KMS-11 (cell line): Measurements from ENCODE around the gene CENPK.

ENCODE experiments used
- H2AFZ ChIP-seq: fragments of 200-600 bp; sonication (generic); 2 replicates; pipeline ENCODE4 v1.6.1; 2016; ENCODE audit warnings: antibody characterized with exemption, mixed run types, low read depth
- H3K27ac ChIP-seq: fragments of 200-600 bp; sonication (generic); 2 replicates; pipeline ENCODE4 v1.6.1; 2016; ENCODE audit warnings: mild to moderate bottlenecking, mixed run types
- H3K27me3 ChIP-seq: fragments of 200-600 bp; sonication (generic); 2 replicates; pipeline ENCODE4 v1.6.1; 2017; ENCODE audit warnings: mild to moderate bottlenecking, low read depth, mixed run types, moderate library complexity; ENCODE audit not compliant: insufficient read depth
- H3K36me3 ChIP-seq: fragments of 200-600 bp; sonication (generic); 2 replicates; pipeline ENCODE4 v1.6.1; 2017; ENCODE audit warnings: mild to moderate bottlenecking, mixed run types; ENCODE audit not compliant: insufficient read depth
- H3K4me1 ChIP-seq: fragments of 200-600 bp; sonication (generic); 2 replicates; pipeline ENCODE4 v1.6.1; 2016; ENCODE audit warnings: mild to moderate bottlenecking, low read depth, mixed run types; ENCODE audit not compliant: poor library complexity, severe bottlenecking
- H3K4me2 ChIP-seq: fragments of 200-600 bp; sonication (generic); 2 replicates; pipeline ENCODE4 v1.7.0; 2016; ENCODE audit warnings: mild to moderate bottlenecking, mixed run types
- H3K4me3 ChIP-seq: fragments of 200-600 bp; sonication (generic); IDR thresholded peaks from 2 replicates; pipeline ENCODE4 v1.6.1; 2017; ENCODE audit warnings: low read depth, low read length, mixed read lengths; ENCODE audit not compliant: insufficient read depth
- H3K79me2 ChIP-seq: fragments of 200-600 bp; sonication (generic); 2 replicates; pipeline ENCODE4 v1.6.1; 2016; ENCODE audit warnings: low read depth, mixed run types; ENCODE audit not compliant: insufficient read depth
- H3K9ac ChIP-seq: fragments of 200-600 bp; sonication (generic); 2 replicates; pipeline ENCODE4 v1.6.1; 2016; ENCODE audit warnings: mild to moderate bottlenecking, mixed run types
- H4K20me1 ChIP-seq: fragments of 200-600 bp; sonication (generic); 2 replicates; pipeline ENCODE4 v1.6.1; 2016; ENCODE audit warnings: mild to moderate bottlenecking, mixed run types; ENCODE audit not compliant: insufficient read depth
- CTCF ChIP-seq: fragments of 200-600 bp; sonication (generic); conservative IDR thresholded peaks from 2 replicates; pipeline ENCODE4 v1.6.1; 2017; ENCODE audit warnings: low read depth, mild to moderate bottlenecking, antibody characterized with exemption, low read length, moderate library complexity, mixed read lengths

Gene CENPK

GRCh38 chr5:65563777-65564176 lies 809 bp upstream of the CENPK start:
- Histone ChIP-seq H3K4me1 (peaks cover 31% of the 10 kb centered on the region), H2AFZ (peak overlapping the region; percentile 81), H3K4me2 (peak overlapping the region; percentile 75), H3K27ac (peak overlapping the region; percentile 88), H4K20me1 (no peaks in the 10 kb centered on the region), H3K79me2 (peaks cover 58% of the 10 kb centered on the region), H3K36me3 (no peaks in the 10 kb centered on the region), H3K9ac (peak overlapping the region; percentile 82), H3K4me3 (no peak overlapping the region), H3K27me3 (no peaks in the 10 kb centered on the region)
- TF ChIP-seq CTCF, result no peak

GRCh38 chr5:65556718-65557117 lies 6.2 kb downstream of the CENPK start:
- no peaks in the 10 kb centered on the region for H3K27me3 ChIP-seq
- TF ChIP-seq CTCF, result no peak
- H3K36me3 ChIP-seq, result no peaks in the 10 kb centered on the region
- H3K4me3 ChIP-seq, result no peak overlapping the region
- H3K4me2 ChIP-seq, result no peak overlapping the region
- H3K9ac ChIP-seq, result no peak overlapping the region
- H4K20me1 ChIP-seq, result no peaks in the 10 kb centered on the region
- no peak overlapping the region for H3K27ac ChIP-seq
- H3K79me2 ChIP-seq, result peaks cover 17% of the 10 kb centered on the region; the same call in 1 of the 2 replicates
- H2AFZ ChIP-seq, result no peak overlapping the region
- H3K4me1 ChIP-seq, result peaks cover 33% of the 10 kb centered on the region

- Histone ChIP-seq H2AFZ (no peak overlapping the region), H3K9ac (no peak overlapping the region), H3K79me2 (peaks cover 11% of the 10 kb centered on the region; the same call in 1 of the 2 replicates), H3K36me3 (peaks cover 3% of the 10 kb centered on the region; the same call in 1 of the 2 replicates), H3K27me3 (no peaks in the 10 kb centered on the region), H3K27ac (no peak overlapping the region), H3K4me2 (no peak overlapping the region), H4K20me1 (no peaks in the 10 kb centered on the region), H3K4me3 (no peak overlapping the region), H3K4me1 (peaks cover 28% of the 10 kb centered on the region)
- no peak for TF ChIP-seq CTCF
Measured at GRCh38 chr5:65556181-65556580, 6.8 kb downstream of the CENPK start.

- H3K27me3 ChIP-seq, result no peaks in the 10 kb centered on the region
- peaks cover 3% of the 10 kb centered on the region; the same call in 1 of the 2 replicates for H3K79me2 ChIP-seq
- no peak overlapping the region for H3K4me3 ChIP-seq
- H3K27ac ChIP-seq, result no peak overlapping the region
- no peak for TF ChIP-seq CTCF
- H3K36me3 ChIP-seq, result peaks cover 3% of the 10 kb centered on the region; the same call in 1 of the 2 replicates
- H4K20me1 ChIP-seq, result no peaks in the 10 kb centered on the region
- no peak overlapping the region for H2AFZ ChIP-seq
- no peak overlapping the region for H3K9ac ChIP-seq
- no peak overlapping the region for H3K4me2 ChIP-seq
- peaks cover 21% of the 10 kb centered on the region for H3K4me1 ChIP-seq
Measured at GRCh38 chr5:65555287-65555686, 7.7 kb downstream of the CENPK start.
